WERI-Rb-1 (cell line): ENCODE data around the gene ADAP1.

Experiments
- DNase-seq: peaks from one replicate; pipeline ENCODE4 v3.0.0-alpha.2; 2020
- H3K27ac ChIP-seq: fragments of 250-450 bp; sonication (Bioruptor Pico); 2 replicates; pipeline ENCODE4 v1.5.1; 2020; ENCODE audit warnings: mild to moderate bottlenecking, moderate library complexity
- H3K27me3 ChIP-seq: fragments of 250-450 bp; sonication (Bioruptor Pico); 2 replicates; pipeline ENCODE4 v1.5.1; 2021; ENCODE audit warnings: mild to moderate bottlenecking, low read depth, moderate library complexity; ENCODE audit not compliant: insufficient read depth, severe bottlenecking
- H3K36me3 ChIP-seq: fragments of 250-450 bp; sonication (Bioruptor Pico); 2 replicates; pipeline ENCODE4 v1.5.1; 2020; ENCODE audit warnings: mild to moderate bottlenecking, moderate library complexity
- H3K4me3 ChIP-seq: 2 replicates; pipeline ENCODE4 v1.5.1; 2011; ENCODE audit warnings: low read depth, mild to moderate bottlenecking, control low read depth, low read length
- H3K9me3 ChIP-seq: fragments of 250-450 bp; sonication (Bioruptor Pico); 2 replicates; pipeline ENCODE4 v1.5.1; 2021; ENCODE audit warnings: mild to moderate bottlenecking, moderate library complexity; ENCODE audit not compliant: severe bottlenecking
- CTCF ChIP-seq: IDR thresholded peaks from 2 replicates; pipeline ENCODE4 v1.5.1; 2011; ENCODE audit warnings: low read depth, mild to moderate bottlenecking, control low read depth, inconsistent platforms, low read length

The ADAP1 gene

GRCh38 chr7:918441-919113 is 35.9 kb downstream of the ADAP1 start:
- Histone ChIP-seq H3K9me3 (no peaks in the 10 kb centered on the region), H3K27ac (no peak overlapping the region), H3K27me3 (no peaks in the 10 kb centered on the region), H3K36me3 (no peaks in the 10 kb centered on the region), H3K4me3 (no peak overlapping the region)
- no peak for DNase-seq
- TF ChIP-seq CTCF, result no peak

DNA sequence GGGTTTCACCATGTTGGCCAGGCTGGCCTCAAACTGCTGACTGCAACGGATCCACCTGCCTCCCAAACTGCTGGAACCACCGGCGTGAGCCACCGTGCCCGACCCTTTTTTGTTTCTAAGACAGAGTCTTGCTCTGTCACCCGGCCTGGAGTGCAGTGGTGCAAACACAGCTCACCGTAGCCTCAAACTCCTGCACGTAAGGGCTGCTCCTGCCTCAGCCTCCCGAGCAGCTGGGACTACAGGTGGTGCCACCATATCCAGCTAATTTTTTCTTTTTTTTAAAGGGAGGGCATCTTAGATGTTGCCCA is 36.4 kb downstream of the ADAP1 start:
- TF ChIP-seq CTCF, result no peak
- Histone ChIP-seq H3K36me3 (no peaks in the 10 kb centered on the region), H3K9me3 (no peaks in the 10 kb centered on the region)

DNA sequence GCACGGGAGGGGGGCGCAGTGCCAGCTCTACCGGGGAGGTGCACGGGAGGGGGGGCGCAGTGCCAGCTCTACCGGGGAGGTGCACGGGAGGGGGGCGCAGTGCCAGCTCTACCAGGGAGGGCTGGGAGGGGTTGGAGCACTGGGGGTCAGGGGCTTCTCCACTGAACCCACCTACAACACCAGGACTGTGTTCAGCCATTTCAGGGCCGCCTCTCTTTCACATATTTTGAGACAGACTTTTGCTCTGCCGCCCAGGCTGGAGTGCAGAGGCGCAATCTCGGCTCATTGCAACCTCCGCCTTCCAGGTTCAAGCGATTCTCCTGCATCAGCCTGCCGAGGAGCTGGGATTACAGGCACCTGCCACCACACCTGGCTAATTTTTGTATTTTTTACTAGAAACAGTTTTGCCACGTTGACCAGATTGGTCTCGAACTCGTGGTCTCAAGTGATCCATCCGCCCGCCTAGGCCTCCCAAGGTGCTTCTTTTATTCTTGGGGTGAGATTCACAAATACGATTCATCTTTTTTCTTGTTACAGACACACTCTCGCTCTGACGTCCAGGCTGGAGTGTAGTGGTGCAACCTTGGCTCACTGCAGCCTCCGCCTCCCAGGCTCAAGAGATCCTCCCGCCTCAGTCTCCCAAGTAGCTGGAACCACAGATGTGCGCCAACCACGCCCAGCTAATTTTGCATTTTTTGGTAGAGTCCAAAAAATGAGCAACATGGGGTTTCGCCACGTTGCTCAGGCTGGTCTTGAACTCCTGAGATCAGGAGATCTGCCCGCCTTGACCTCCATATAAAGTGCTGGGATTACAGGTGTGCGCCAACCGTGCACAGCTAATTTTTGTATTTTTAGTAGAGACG is 37.0 kb downstream of the ADAP1 start:
- Histone ChIP-seq H3K36me3 (no peaks in the 10 kb centered on the region), H3K9me3 (no peaks in the 10 kb centered on the region), H3K27me3 (no peaks in the 10 kb centered on the region), H3K4me3 (no peak overlapping the region), H3K27ac (no peak overlapping the region)
- no peak for DNase-seq
- TF ChIP-seq CTCF, result no peak

More for the DNA sequence above, 36.4 kb downstream of the ADAP1 start:
- no peak overlapping the region for H3K27ac ChIP-seq
- H3K4me3 ChIP-seq, result no peak overlapping the region
- H3K27me3 ChIP-seq, result no peaks in the 10 kb centered on the region
- DNase-seq, result no peak

GRCh38 chr7:916291-916941 is 38.1 kb downstream of the ADAP1 start:
- TF ChIP-seq CTCF, result no peak
- H3K9me3 ChIP-seq, result no peaks in the 10 kb centered on the region
- DNase-seq, result no peak
- no peaks in the 10 kb centered on the region for H3K36me3 ChIP-seq
- no peak overlapping the region for H3K27ac ChIP-seq
- no peaks in the 10 kb centered on the region for H3K27me3 ChIP-seq
- H3K4me3 ChIP-seq, result no peak overlapping the region

GRCh38 chr7:915291-916218 is 38.9 kb downstream of the ADAP1 start:
- no peak for DNase-seq
- H3K9me3 ChIP-seq, result no peaks in the 10 kb centered on the region
- TF ChIP-seq CTCF, result no peak
- no peaks in the 10 kb centered on the region for H3K36me3 ChIP-seq
- H3K4me3 ChIP-seq, result no peak overlapping the region
- no peak overlapping the region for H3K27ac ChIP-seq
- no peaks in the 10 kb centered on the region for H3K27me3 ChIP-seq
